ENCODE data around the gene TTC21A. TPM values are rescaled to one million over a fixed set of nuclear protein-coding genes. Genes with fewer than 3 reads are reported as not detected.
A peak's percentile ranks its signal among the peaks of the same experiment; 100 is the strongest.

The TTC21A gene
- total and polyA plus RNA-seq, 7 donors, result 0.60 to 7.1 (median 4.3) TPM

DNA sequence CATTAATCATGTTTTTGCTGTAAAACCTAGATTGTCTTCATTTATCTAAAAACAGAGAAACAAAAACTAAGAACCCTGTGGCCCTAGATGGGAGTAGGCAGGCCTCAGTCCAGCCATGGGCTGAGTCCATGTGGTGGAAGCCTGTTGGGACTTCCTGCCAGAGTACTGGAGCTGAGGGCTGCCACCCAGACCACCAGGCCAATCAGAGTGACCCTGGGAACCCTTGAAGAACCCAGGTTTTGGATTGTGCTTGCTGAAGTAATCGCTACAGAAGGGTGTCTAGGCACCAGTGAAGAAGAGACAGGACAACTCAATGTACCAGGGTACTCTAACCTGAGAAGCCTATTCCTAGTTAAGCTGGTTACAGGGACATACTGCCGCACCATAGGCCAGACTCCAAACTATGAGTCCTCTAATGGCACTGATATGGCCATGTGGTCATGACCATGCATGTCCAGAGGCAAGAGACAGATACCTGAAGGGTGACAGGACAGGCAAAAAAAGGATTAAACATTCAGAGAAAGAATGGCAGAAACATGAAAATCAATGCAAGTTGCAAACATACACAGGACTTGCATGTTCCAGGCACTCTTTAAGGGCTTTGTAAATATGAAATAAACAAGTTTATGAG lies 33.0 kb downstream of the TTC21A start:
- Histone ChIP-seq H3K9me3 (no peaks in the 10 kb centered on the region), H3K27me3 (no peaks in the 10 kb centered on the region), H3K4me3 (no peak overlapping the region), H3K36me3 (peaks cover 27 to 58% (median 32%) of the 10 kb centered on the region in 4 donors), H3K4me1 (peaks cover 0 to 44% (median 35%) of the 10 kb centered on the region in 4 donors), H3K27ac (peak overlapping the region; percentile 35 to 68 (median 52))
- no peak for DNase-seq
- TF ChIP-seq POLR2A (IDR thresholded peaks at IDR 0.05) (no peak), EP300 (IDR thresholded peaks at IDR 0.05) (no peak), POLR2AphosphoS5 (IDR thresholded peaks at IDR 0.05) (no peak)
- TF ChIP-seq, protein P1, sequence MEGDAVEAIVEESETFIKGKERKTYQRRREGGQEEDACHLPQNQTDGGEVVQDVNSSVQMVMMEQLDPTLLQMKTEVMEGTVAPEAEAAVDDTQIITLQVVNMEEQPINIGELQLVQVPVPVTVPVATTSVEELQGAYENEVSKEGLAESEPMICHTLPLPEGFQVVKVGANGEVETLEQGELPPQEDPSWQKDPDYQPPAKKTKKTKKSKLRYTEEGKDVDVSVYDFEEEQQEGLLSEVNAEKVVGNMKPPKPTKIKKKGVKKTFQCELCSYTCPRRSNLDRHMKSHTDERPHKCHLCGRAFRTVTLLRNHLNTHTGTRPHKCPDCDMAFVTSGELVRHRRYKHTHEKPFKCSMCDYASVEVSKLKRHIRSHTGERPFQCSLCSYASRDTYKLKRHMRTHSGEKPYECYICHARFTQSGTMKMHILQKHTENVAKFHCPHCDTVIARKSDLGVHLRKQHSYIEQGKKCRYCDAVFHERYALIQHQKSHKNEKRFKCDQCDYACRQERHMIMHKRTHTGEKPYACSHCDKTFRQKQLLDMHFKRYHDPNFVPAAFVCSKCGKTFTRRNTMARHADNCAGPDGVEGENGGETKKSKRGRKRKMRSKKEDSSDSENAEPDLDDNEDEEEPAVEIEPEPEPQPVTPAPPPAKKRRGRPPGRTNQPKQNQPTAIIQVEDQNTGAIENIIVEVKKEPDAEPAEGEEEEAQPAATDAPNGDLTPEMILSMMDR (IDR thresholded peaks at IDR 0.05), result no peak
- WGBS, 2 donors, result 80 to 96% methylated on average over 2 of the region's 2 CpGs
- intact Hi-C loops (cut with DNase I), result no loop called here

DNA sequence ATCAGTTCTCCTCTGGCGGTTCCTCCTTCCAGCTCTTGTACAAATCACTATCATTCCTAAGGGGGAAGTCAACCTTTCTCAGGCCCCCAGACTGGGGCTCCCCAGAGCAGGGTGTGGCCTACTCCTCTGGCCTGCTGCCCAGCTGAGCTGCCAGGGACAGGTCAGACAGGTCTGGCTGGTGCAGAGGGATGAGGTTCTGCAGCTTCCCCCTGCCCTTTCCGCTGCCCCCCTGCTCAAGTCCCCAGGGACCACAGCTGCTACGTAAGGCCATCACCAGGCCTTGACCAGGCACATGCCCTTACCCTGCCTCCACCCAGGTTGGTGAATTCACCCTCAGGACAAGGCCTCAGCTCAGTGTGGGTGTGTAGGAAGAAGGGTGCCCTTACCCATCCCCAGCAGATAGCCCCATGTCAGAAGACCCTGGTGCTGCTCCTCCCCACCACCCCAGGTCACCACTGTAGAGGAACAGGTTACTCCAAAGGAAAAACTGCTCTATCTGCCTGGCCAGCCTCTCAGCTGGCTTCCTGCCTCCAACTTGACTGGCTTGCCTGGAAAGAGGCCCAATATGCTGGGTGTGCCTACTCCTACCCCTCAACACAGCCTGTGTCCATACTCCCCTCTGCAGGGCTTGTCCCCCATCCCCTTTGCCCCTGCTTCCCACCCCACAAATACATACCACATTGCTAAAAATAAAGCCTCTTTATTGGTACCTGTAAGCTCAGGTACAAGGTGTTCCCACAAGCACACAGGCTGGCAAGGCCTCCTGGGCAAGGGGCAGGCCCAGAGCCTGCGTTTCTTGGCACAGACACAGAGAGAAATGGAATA lies 33.9 kb downstream of the TTC21A start:
- H3K36me3 ChIP-seq, result peaks cover 27 to 67% (median 32%) of the 10 kb centered on the region in 4 donors
- H3K27me3 ChIP-seq, result no peaks in the 10 kb centered on the region

DNA sequence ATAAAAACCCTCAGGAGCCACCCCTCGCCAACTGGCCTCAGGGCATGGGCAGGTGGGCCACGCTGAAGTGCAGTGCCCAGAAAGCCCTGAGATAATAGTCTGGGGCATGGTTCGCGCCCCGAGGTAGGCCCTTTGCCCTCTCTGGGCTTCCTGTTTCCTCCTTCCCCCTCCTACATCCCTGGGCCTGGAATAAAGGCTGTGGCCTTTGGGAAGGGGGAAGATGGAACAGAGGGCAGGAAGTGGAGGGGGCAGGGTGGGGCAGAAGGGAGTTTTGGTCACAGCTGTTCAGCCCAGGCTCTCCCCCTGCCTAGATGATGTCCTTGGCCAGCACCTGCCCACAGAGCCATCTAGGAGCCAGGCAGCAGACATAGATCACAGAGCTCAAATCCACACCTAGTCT lies 34.6 kb downstream of the TTC21A start:
- Histone ChIP-seq H3K36me3 (peaks cover 27 to 69% (median 32%) of the 10 kb centered on the region in 4 donors), H3K27me3 (no peaks in the 10 kb centered on the region), H3K4me3 (no peak overlapping the region), H3K4me1 (peaks cover 0 to 60% (median 51%) of the 10 kb centered on the region in 4 donors), H3K9me3 (no peaks in the 10 kb centered on the region), H3K27ac (peak overlapping the region; percentile 40 to 68 (median 52))
- peak; percentile 64 for DNase-seq
- intact Hi-C loops (cut with DNase I), result no loop called here
- TF ChIP-seq, protein P1 (IDR thresholded peaks at IDR 0.05), result no peak
- peak in 1 of 2 donors; percentile 8 for TF ChIP-seq POLR2A (IDR thresholded peaks at IDR 0.05)
- peak in 2 of 4 donors; percentile 10 to 30 for TF ChIP-seq POLR2AphosphoS5 (IDR thresholded peaks at IDR 0.05)
- TF ChIP-seq EP300 (IDR thresholded peaks at IDR 0.05), result no peak
- 12 to 60% methylated on average over 5 of the region's 5 CpGs for WGBS, 2 donors

More for the DNA sequence above, 33.9 kb downstream of the TTC21A start:
- Histone ChIP-seq H3K9me3 (no peaks in the 10 kb centered on the region), H3K27ac (peak overlapping the region; percentile 35 to 68 (median 52)), H3K4me3 (no peak overlapping the region), H3K4me1 (peaks cover 0 to 53% (median 44%) of the 10 kb centered on the region in 4 donors)
- intact Hi-C loops (cut with DNase I), result no loop called here
- TF ChIP-seq POLR2A (IDR thresholded peaks at IDR 0.05), result no peak
- TF ChIP-seq, protein P1 (IDR thresholded peaks at IDR 0.05), result no peak
- TF ChIP-seq POLR2AphosphoS5 (IDR thresholded peaks at IDR 0.05), result peak in 1 of 4 donors; percentile 27
- DNase-seq, result peak; percentile 72
- 11 to 50% methylated on average over 4 of the region's 4 CpGs for WGBS, 2 donors

DNA sequence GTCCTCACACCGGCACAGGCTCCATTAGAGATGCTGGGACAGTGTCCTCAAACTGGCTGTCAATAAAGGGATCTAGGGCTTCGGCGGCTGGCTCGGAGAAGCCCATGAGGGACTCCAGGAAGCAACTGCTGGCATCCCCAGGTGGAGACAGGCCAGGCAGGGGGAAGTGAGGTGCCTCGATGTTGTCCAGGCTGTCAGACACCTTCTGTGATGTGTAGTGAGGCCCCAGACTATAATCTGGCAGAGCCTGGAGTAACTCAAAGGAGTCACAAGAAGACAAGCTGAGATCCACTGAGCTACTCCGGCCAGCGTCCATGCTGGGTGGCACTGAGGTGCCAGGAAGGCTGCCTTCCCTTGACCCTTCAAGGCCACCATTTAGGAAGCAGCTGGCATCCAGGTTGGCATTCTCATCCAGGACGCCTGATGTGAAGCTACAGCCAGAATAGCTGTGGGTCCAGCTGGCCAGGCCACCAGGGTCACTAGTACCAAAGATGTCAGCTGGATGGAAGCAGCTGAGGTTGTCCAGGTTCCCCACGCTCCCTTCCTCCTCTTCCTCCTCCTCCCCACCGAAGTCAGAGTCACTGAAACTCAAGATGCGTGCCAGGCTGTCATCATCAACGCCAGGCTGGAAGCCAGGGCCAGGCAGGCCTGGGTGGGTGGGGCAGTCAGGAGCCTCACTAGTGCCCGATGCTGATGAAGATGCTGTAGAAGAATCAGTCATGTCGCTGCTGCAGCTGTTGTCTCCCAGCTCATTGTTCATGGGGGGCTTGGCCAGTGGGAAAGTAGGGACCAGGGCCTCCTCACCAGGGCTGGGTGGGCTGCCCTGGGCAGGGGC lies 35.8 kb downstream of the TTC21A start:
- TF ChIP-seq, protein P1 (IDR thresholded peaks at IDR 0.05), result no peak
- TF ChIP-seq POLR2AphosphoS5 (IDR thresholded peaks at IDR 0.05) (peak in 1 of 4 donors; percentile 4), EP300 (IDR thresholded peaks at IDR 0.05) (no peak), POLR2A (IDR thresholded peaks at IDR 0.05) (no peak)
- Histone ChIP-seq H3K27ac (peak overlapping the region in 1 of 4 donors; percentile 15), H3K4me1 (peaks cover 0 to 72% (median 63%) of the 10 kb centered on the region in 4 donors), H3K9me3 (no peaks in the 10 kb centered on the region), H3K27me3 (no peaks in the 10 kb centered on the region), H3K4me3 (no peak overlapping the region), H3K36me3 (peaks cover 27 to 66% (median 32%) of the 10 kb centered on the region in 4 donors)
- intact Hi-C loops (cut with DNase I), result no loop called here
- 63 to 78% methylated on average over 14 of the region's 14 CpGs for whole genome bisulfite sequencing, 2 donors
- DNase-seq, result peak; percentile 62

Data from sigmoid colon (tissue), 7 donors.